DMS153 treated with DMSO at 0.1 percent for 48 hours (cell line): Measurements from ENCODE around the gene DPP10.

Experiments used
- DNase-seq: peaks from one replicate; lab custom pipeline; 2025; ENCODE audit not compliant: unreplicated experiment; lab: John Stamatoyannopoulos, UW

DPP10 gene

GRCh38 chr2:115533081-115533480 lies 1090.6 kb downstream of the DPP10 start:
- no peak for DNase-seq

DNA sequence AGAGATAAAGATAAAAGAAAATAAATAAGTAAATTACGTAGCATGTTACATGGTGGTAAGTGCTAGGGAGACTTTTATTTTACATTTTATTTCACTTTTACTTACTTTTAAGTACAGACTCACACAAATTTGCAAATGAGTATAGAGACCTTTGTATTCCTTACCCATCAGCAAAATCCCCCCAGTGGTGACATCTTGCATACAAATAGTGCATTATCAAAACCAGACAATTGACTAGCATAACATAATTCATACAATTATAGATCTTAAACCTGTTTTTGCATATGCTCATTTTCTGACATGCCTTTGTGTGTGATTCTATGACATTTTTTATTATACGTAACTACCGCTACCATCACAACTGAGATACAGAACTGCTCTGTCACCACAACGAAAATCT lies 1099.4 kb downstream of the DPP10 start:
- DNase-seq, result no peak

- no peak for DNase-seq
Measured at GRCh38 chr2:115542331-115542730, 1099.9 kb downstream of the DPP10 start.

DNA sequence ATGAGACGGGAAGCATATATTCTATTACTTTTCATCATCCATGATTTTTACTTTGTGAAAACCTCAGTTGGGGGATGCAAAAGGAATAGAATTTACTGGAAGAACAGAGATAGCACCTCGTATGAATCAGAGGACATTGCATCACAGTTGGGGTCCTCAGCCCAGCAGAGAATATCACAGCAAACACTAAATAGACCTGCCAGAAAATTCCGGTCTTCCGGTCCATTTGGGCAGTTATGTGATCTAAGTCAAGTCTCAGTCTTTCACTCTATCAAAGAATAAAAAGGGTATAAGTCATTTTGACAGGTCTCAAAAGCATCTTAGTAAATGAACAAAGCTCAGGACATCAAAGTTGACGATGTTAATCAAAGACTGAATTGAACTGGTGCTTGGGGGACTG lies 1100.6 kb downstream of the DPP10 start:
- no peak for DNase-seq

DNA sequence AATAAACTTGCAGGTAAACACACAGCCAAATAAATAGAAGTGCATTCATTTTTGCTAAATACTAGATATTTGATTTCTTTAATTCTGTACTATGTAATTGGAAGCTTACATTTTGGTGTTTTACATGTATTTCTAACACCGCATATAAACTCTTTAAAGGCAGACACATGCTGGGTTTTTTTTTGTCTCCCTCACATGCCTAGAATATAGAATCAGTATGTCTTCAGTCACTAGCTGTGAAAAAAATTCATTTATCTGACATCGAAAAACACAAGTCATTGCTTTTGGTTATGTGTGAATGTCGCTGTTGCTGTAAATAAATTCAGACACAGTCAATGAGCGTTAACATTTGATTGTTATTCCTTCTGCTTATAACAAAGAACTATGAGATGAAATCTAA lies 1101.0 kb downstream of the DPP10 start:
- no peak for DNase-seq

- no peak for DNase-seq
Measured at GRCh38 chr2:115549611-115550130, 1107.2 kb downstream of the DPP10 start.

DNA sequence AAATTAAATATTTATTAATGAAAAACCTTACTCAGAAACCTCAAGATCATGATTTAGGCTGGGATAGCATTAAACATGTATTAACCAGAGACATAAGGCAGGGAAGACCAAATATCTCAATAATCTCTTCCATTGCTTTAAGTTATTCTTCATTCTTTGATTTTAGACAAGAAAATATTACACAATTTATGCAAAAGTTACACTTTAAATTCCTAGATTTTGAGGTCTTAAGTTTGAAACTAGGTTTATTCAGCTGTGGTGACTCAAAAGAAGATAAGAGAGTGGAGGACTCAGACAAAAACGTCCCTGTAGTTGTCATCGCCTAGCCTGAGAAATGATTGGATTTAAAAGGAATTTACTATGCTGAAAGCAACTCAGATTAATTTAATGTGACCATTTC lies 1110.3 kb downstream of the DPP10 start:
- no peak for DNase-seq

DNA sequence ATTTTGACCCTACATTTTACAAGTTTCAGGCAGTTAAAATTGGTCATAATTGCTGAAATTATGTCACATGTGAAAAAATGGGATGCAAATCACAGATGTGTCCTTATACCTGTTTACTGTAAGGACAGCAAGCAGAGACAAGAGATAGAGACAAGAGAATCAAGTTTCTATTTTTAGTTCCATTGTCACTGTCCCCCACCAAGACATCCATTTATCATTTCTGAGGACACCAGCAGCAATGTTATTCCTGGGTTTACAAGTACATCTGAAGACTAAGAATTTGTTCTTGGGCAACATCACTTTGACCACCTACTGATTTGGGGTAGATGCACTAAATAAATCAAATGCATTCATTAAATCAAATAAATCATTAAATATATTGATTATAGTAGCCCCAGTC lies 1111.7 kb downstream of the DPP10 start:
- DNase-seq, result no peak

DNA sequence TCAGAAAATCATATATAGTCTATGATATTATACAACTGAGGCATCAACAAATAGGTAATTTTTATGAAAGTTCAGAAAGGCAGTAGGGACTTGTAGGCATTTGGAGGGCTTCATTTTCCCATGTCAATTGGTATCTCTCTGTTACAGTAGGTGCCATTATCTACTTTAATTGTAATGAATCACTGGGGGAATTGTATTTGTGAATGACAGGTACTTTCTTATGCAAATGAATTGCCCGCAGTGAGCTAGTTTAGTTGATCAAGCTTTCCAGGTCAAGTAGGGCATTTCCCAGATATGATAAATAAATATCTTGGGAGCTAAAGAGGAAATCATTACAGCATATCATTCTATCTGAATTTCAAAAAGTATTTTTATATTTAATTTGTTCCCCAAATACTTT lies 1116.3 kb downstream of the DPP10 start:
- no peak for DNase-seq

GRCh38 chr2:115560666-115561065 lies 1118.2 kb downstream of the DPP10 start:
- DNase-seq, result no peak

GRCh38 chr2:115568643-115569042 lies 1126.2 kb downstream of the DPP10 start:
- no peak for DNase-seq

- no peak for DNase-seq
Measured at GRCh38 chr2:115569547-115569946, 1127.1 kb downstream of the DPP10 start.

DNA sequence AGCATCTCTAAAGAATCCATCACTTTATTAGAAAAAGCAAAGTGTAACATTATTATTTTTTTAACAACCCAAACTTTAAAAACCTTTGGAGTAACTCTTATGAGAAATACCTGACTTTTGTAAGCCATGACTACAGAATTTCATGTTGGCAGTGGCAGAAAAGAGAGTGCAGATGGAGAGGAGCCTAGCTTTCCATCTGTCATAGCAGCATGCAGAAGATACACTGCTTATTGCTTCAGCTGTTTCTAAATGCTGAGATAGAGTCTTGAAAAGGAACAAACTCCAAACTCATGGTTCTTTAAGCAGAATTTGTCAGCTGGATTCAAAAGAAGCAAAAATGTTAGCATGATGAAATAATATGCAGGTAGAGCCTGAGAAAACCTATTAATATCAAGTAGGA lies 1130.3 kb downstream of the DPP10 start:
- no peak for DNase-seq

DNA sequence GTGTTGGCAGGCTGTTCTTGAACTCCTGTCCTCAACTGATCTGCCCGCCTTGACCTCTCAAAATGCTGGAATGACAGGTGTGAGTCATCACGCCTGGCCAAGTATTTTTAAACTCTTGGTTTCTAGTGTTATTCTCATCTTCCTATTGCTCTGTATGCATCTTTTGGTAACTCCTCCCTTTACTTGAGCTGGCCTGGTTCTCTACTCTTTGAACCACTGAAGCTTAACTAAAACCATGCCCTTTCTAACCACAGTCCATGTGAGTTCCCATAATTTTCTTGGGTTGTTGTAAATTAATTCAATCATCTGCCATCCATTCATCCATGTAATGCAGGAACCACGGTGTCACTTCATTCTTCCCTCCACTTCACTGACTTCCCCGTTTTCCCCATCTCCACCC lies 1131.3 kb downstream of the DPP10 start:
- no peak for DNase-seq

DNA sequence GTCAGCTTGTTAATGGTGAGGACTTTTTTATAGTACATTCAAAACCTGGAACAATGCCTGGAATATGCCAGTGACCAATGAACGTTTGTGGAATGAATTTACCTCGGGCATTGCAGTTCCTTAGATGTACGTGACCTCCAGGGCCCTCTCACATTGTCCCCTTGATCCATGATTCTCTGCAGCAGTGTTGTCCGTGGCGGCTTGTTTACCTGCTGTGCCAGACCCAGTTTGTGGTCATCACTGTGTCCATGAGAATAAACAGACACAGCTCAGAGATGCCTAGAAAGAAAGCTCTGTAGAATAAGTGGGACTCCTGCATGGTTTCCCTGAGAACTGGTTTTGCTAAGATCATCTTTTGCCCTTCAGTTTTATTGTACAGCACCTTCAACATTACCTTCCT lies 1132.2 kb downstream of the DPP10 start:
- no peak for DNase-seq

GRCh38 chr2:115580784-115581183 lies 1138.3 kb downstream of the DPP10 start:
- no peak for DNase-seq

DNA sequence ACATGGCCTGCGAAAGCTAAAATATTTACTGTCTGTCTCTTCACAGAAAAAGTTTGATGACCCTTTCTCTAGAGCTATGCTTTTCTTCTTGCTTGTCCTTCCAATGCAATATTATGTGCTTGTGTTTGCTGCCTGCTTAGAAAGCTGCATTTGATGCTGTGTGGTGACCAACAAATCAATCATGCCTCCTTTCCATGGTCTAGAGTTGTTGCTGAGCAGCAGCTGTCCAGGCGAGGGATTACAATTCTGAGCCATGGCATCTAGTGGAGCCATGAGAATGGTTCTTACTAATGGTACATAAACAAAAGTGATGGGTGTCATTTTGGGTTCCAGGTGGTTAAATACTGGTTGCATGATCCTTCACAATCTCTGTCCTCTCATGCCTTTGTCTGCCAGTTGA lies 1142.1 kb downstream of the DPP10 start:
- no peak for DNase-seq

- DNase-seq, result no peak
Measured at GRCh38 chr2:115596659-115597375, 1154.4 kb downstream of the DPP10 start.

- no peak for DNase-seq
Measured at GRCh38 chr2:115603285-115603684, 1160.8 kb downstream of the DPP10 start.

GRCh38 chr2:115606350-115606749 lies 1163.9 kb downstream of the DPP10 start:
- no peak for DNase-seq

GRCh38 chr2:115609978-115610377 lies 1167.5 kb downstream of the DPP10 start:
- DNase-seq, result no peak

GRCh38 chr2:115610888-115611287 lies 1168.4 kb downstream of the DPP10 start:
- DNase-seq, result no peak

DNA sequence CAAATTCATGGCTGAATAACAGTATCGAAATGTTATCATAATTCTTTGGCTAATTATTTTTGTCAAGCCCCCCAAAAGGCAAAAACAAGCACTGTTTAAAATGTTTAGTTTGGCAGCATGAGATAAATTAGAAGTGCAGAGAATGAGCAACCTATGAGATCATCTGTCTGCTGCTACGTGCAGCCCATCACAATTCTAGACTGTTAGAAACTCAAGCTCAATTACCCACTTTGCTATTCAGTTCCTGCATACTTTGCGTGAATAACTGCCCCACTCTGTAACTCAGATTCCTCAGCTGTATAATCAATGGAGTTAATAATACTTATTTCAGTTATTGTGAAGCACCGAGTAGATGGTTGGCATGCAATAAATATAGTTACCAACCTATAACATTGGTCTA lies 1181.9 kb downstream of the DPP10 start:
- DNase-seq, result no peak
